Measurements from ENCODE around the gene ANAPC16. TPM values are rescaled to one million over a fixed set of nuclear protein-coding genes. Genes with fewer than 3 reads are reported as not detected.
A peak's percentile ranks its signal among the peaks of the same experiment; 100 is the strongest.

The ANAPC16 gene
- total RNA-seq, 1 donor from 2014 or later: 79.2 TPM

- no peak for TF ChIP-seq CTCF (conservative IDR thresholded peaks at IDR 0.05)
- H3K27ac Mint-ChIP-seq: peak overlapping the region; percentile 99
- H3K36me3 Mint-ChIP-seq: no peaks in the 10 kb centered on the region
- H3K27me3 Mint-ChIP-seq: no peaks in the 10 kb centered on the region
- DNase-seq (ENCODE audit: extremely low spot score, unreplicated experiment): peak; percentile 96
- no peaks in the 10 kb centered on the region for H3K9me3 Mint-ChIP-seq
- peaks cover 52% of the 10 kb centered on the region for H3K4me1 Mint-ChIP-seq (ENCODE audit: unreplicated experiment)
- H3K4me3 Mint-ChIP-seq: peak overlapping the region; percentile 88
Observed at GRCh38 chr10:72260239-72260975, 44.6 kb downstream of the ANAPC16 start.

- peak overlapping the region; percentile 88 for H3K4me3 Mint-ChIP-seq
- no peak for TF ChIP-seq CTCF (conservative IDR thresholded peaks at IDR 0.05)
- DNase-seq (ENCODE audit: extremely low spot score, unreplicated experiment): no peak
Observed at GRCh38 chr10:72260976-72261783, 45.4 kb downstream of the ANAPC16 start.

GRCh38 chr10:72261784-72262404 is 46.1 kb downstream of the ANAPC16 start:
- Mint-ChIP-seq H3K4me1 (ENCODE audit: unreplicated experiment) (peaks cover 43% of the 10 kb centered on the region), H3K27ac (peak overlapping the region; percentile 99), H3K36me3 (no peaks in the 10 kb centered on the region), H3K4me3 (peak overlapping the region; percentile 88), H3K27me3 (no peaks in the 10 kb centered on the region), H3K9me3 (no peaks in the 10 kb centered on the region)
- no peak for DNase-seq (ENCODE audit: extremely low spot score, unreplicated experiment)
- TF ChIP-seq CTCF (conservative IDR thresholded peaks at IDR 0.05): no peak

More at GRCh38 chr10:72260976-72261783, 45.4 kb downstream of the ANAPC16 start:
- H3K27me3 Mint-ChIP-seq: no peaks in the 10 kb centered on the region
- H3K4me1 Mint-ChIP-seq (ENCODE audit: unreplicated experiment): peaks cover 49% of the 10 kb centered on the region
- H3K27ac Mint-ChIP-seq: peak overlapping the region; percentile 99
- H3K36me3 Mint-ChIP-seq: no peaks in the 10 kb centered on the region
- no peaks in the 10 kb centered on the region for H3K9me3 Mint-ChIP-seq

GRCh38 chr10:72263613-72264241 is 47.9 kb downstream of the ANAPC16 start:
- no peak for DNase-seq (ENCODE audit: extremely low spot score, unreplicated experiment)
- peak overlapping the region; percentile 94 for H3K27ac Mint-ChIP-seq
- H3K4me3 Mint-ChIP-seq: peak overlapping the region; percentile 77
- H3K27me3 Mint-ChIP-seq: no peaks in the 10 kb centered on the region
- peaks cover 40% of the 10 kb centered on the region for H3K4me1 Mint-ChIP-seq (ENCODE audit: unreplicated experiment)
- H3K36me3 Mint-ChIP-seq: no peaks in the 10 kb centered on the region
- no peak for TF ChIP-seq CTCF (conservative IDR thresholded peaks at IDR 0.05)
- H3K9me3 Mint-ChIP-seq: no peaks in the 10 kb centered on the region

- peak overlapping the region; percentile 44 for H3K4me3 Mint-ChIP-seq
- peak overlapping the region; percentile 80 for H3K27ac Mint-ChIP-seq
- no peak for TF ChIP-seq CTCF (conservative IDR thresholded peaks at IDR 0.05)
- no peak for DNase-seq (ENCODE audit: extremely low spot score, unreplicated experiment)
- H3K4me1 Mint-ChIP-seq (ENCODE audit: unreplicated experiment): peaks cover 34% of the 10 kb centered on the region
- no peaks in the 10 kb centered on the region for H3K36me3 Mint-ChIP-seq
- no peaks in the 10 kb centered on the region for H3K27me3 Mint-ChIP-seq
- no peaks in the 10 kb centered on the region for H3K9me3 Mint-ChIP-seq
Observed at GRCh38 chr10:72264536-72264935, 48.7 kb downstream of the ANAPC16 start.
